Measurements from ENCODE around the gene MRPL52. TPM values are rescaled to one million over a fixed set of nuclear protein-coding genes. Genes with fewer than 3 reads are reported as not detected.

The MRPL52 gene
- total and polyA plus RNA-seq, 2 of the 13 experiments (the other 11 are each of a cell fraction or from before 2014, with no cell fraction given), result 118 to 329 TPM

- peak; percentile 94 for TF ChIP-seq KLF9 (CRISPR knock-in tag; IDR thresholded peaks at IDR 0.05; ENCODE audit: low read depth)
- TF ChIP-seq ZNF276 (CRISPR knock-in tag; IDR thresholded peaks at IDR 0.05; ENCODE audit: low read depth), result peak; percentile 96
- no peak for TF ChIP-seq ZNF496 (CRISPR knock-in tag; IDR thresholded peaks at IDR 0.05; ENCODE audit: insufficient replicate concordance)
- TF ChIP-seq JUNB (CRISPR knock-in tag; IDR thresholded peaks at IDR 0.05; ENCODE audit: borderline replicate concordance), result no peak; the same call in 1 of the 2 replicates
- TF ChIP-seq NFRKB (IDR thresholded peaks at IDR 0.05), result no peak
- TF ChIP-seq ZNF260 (CRISPR knock-in tag; IDR thresholded peaks at IDR 0.05; ENCODE audit: borderline replicate concordance, low read depth), result no peak
- no peak for TF ChIP-seq KAT7 (CRISPR knock-in tag; IDR thresholded peaks at IDR 0.05; ENCODE audit: borderline replicate concordance)
- TF ChIP-seq GFI1 (CRISPR knock-in tag; IDR thresholded peaks at IDR 0.05; ENCODE audit: borderline replicate concordance), result 0 out of 2 replicates have a peak, but pooled peaks have one; percentile 34
- TF ChIP-seq, protein P1, sequence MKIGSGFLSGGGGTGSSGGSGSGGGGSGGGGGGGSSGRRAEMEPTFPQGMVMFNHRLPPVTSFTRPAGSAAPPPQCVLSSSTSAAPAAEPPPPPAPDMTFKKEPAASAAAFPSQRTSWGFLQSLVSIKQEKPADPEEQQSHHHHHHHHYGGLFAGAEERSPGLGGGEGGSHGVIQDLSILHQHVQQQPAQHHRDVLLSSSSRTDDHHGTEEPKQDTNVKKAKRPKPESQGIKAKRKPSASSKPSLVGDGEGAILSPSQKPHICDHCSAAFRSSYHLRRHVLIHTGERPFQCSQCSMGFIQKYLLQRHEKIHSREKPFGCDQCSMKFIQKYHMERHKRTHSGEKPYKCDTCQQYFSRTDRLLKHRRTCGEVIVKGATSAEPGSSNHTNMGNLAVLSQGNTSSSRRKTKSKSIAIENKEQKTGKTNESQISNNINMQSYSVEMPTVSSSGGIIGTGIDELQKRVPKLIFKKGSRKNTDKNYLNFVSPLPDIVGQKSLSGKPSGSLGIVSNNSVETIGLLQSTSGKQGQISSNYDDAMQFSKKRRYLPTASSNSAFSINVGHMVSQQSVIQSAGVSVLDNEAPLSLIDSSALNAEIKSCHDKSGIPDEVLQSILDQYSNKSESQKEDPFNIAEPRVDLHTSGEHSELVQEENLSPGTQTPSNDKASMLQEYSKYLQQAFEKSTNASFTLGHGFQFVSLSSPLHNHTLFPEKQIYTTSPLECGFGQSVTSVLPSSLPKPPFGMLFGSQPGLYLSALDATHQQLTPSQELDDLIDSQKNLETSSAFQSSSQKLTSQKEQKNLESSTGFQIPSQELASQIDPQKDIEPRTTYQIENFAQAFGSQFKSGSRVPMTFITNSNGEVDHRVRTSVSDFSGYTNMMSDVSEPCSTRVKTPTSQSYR (CRISPR knock-in tag; IDR thresholded peaks at IDR 0.05; ENCODE audit: borderline replicate concordance), result peak; percentile 66; the same call in 1 of the 2 replicates
- TF ChIP-seq AHR (CRISPR knock-in tag; IDR thresholded peaks at IDR 0.05), result peak; percentile 41; the same call in 1 of the 2 replicates
- TF ChIP-seq ZNF607 (CRISPR knock-in tag; IDR thresholded peaks at IDR 0.05; ENCODE audit: borderline replicate concordance), result peak; percentile 82
- TF ChIP-seq ZNF761 (CRISPR knock-in tag; conservative IDR thresholded peaks at IDR 0.05), result peak; percentile 76; the same call in 1 of the 2 replicates
- TF ChIP-seq ZNF766 (CRISPR knock-in tag; IDR thresholded peaks at IDR 0.05; ENCODE audit: borderline replicate concordance), result peak; percentile 52; the same call in 1 of the 2 replicates
- no peak for TF ChIP-seq ZNF646 (CRISPR knock-in tag; IDR thresholded peaks at IDR 0.05)
Observed at GRCh38 chr14:22821193-22822015, 8.3 kb upstream of the MRPL52 start (continued).

All from HepG2 (cell line).